ENCODE data around the gene PHLDB1. TPM values are rescaled to one million over a fixed set of nuclear protein-coding genes. Genes with fewer than 3 reads are reported as not detected.

The PHLDB1 gene
- total RNA-seq, 1 experiment from 2014 or later, result 122 TPM

DNA sequence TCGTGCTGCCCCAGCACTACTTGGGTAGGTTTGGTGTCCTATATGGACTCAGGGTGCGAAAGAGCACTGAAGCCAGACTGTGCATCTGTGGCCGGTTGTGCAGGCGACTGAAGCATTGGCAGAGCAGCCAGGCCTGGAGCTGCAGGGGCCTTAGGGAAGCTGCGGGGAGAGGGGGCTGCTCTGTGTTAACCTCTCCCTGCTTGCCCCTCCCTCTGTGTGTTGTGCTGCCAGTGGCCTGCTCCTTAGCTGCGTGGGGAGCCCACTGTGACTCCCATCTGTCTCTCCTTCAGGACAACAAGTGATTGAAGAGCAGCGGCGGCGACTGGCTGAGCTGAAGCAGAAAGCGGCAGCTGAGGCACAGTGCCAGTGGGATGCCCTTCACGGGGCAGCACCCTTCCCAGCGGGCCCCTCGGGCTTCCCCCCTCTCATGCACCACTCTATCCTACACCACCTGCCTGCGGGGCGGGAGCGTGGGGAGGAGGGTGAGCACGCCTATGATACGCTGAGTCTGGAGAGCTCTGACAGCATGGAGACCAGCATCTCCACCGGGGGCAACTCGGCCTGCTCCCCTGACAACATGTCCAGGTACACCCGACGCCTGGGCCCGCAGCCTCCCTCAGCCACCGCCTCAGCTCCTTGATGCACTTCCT is 37.8 kb downstream of the PHLDB1 start:
- H3K9me2 ChIP-seq (ENCODE audit: insufficient read depth), result no peaks in the 10 kb centered on the region
- BruUV-seq (replicated peaks), result no TSS peak
- POLR2A ChIA-PET (ENCODE audit: unreplicated experiment), result no interaction called here

DNA sequence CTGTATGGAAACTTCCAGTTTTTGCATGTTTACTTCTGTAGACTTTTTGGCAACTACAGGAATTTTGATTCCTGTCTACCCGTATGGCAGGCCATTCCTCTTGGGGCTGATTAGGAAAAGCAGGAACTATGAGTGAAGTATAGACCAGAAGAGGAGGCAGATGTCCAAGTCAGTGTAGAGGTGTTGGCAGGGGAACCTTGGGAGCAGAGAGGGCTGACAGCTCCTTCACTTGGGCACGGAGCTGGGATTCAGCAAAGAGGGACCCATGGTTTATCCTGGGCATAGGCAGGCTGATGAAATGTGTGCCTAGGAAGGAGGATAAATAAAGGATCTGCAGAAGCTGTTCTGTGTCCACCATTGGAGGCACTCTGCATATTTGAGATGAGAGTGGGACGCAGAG is 39.0 kb downstream of the PHLDB1 start:
- Histone ChIP-seq H3K27ac (no peak overlapping the region), H2AFZ (no peak overlapping the region), H3F3A (ENCODE audit: insufficient read depth, low read depth) (no peaks in the 10 kb centered on the region), H3K4me2 (no peak overlapping the region), H3K4me1 (replicated peaks; ENCODE audit: insufficient read depth) (no peaks in the 10 kb centered on the region; the same call in 1 of the 2 replicates), H3K36me3 (ENCODE audit: low read depth) (peaks cover 10% of the 10 kb centered on the region), H3K9me2 (ENCODE audit: insufficient read depth) (no peaks in the 10 kb centered on the region), H4K20me1 (ENCODE audit: insufficient read depth) (peaks cover 4% of the 10 kb centered on the region; the same call in 1 of the 2 replicates), H3K9me3 (ENCODE audit: insufficient read depth, low read depth) (no peaks in the 10 kb centered on the region), H3K27me3 (ENCODE audit: insufficient read depth, low read depth) (no peaks in the 10 kb centered on the region), H3K4me3 (no peak overlapping the region), H3K79me2 (ENCODE audit: low read depth) (no peaks in the 10 kb centered on the region)
- no peak for DNase-seq
- ChIA-PET CTCF (no interaction called here), POLR2A (ENCODE audit: unreplicated experiment) (interaction anchor here (0.7 kb wide), 1 partner anchor 11 kb away, joined by 11 read pairs; no protein-coding TSS in a partner anchor)
- BruUV-seq (replicated peaks), result no TSS peak
- TF ChIP-seq EZH2 (IDR thresholded peaks at IDR 0.05; ENCODE audit: low read depth) (no peak), CTCF (conservative IDR thresholded peaks at IDR 0.05) (no peak)
- intact Hi-C loops (cut with micrococcal nuclease; ENCODE audit: unreplicated experiment), result no loop called here

More for the DNA sequence above, 37.8 kb downstream of the PHLDB1 start:
- no peaks in the 10 kb centered on the region for H3K27me3 ChIP-seq (ENCODE audit: insufficient read depth, low read depth)
- CTCF ChIA-PET, result no interaction called here
- no peak for DNase-seq
- H3K79me2 ChIP-seq (ENCODE audit: low read depth), result no peaks in the 10 kb centered on the region
- peaks cover 10% of the 10 kb centered on the region; the same call in 1 of the 2 replicates for H3K36me3 ChIP-seq (ENCODE audit: low read depth)
- H3K4me3 ChIP-seq, result no peak overlapping the region
- peaks cover 4% of the 10 kb centered on the region; the same call in 1 of the 2 replicates for H4K20me1 ChIP-seq (ENCODE audit: insufficient read depth)
- no peak overlapping the region for H3K4me2 ChIP-seq
- intact Hi-C loops (cut with micrococcal nuclease; ENCODE audit: unreplicated experiment), result no loop called here
- TF ChIP-seq CTCF (conservative IDR thresholded peaks at IDR 0.05), result no peak
- TF ChIP-seq EZH2 (IDR thresholded peaks at IDR 0.05; ENCODE audit: low read depth), result no peak
- no peaks in the 10 kb centered on the region; the same call in 1 of the 2 replicates for H3K4me1 ChIP-seq (replicated peaks; ENCODE audit: insufficient read depth)
- no peaks in the 10 kb centered on the region for H3F3A ChIP-seq (ENCODE audit: insufficient read depth, low read depth)
- no peak overlapping the region for H3K27ac ChIP-seq
- H2AFZ ChIP-seq, result no peak overlapping the region
- H3K9me3 ChIP-seq (ENCODE audit: insufficient read depth, low read depth), result no peaks in the 10 kb centered on the region

DNA sequence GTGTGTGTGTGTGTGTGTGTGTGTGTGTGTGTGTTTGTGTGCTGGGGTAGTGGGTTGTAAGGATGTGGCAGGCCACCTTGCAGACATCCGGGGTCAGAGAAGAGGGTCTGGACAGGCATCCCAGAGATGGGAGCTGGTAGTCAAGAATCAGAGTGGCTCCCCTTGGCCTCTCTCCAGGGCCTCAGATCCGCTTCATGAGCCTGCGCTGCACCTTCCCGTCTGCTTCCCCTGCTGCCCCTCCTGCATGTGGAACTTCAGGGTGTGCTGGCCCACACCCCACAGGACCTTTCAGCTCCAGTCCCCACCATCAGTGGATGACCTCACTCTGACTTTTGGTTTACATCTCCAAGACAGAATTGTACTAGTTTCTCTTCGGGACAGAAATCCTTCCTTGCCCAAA is 40.9 kb downstream of the PHLDB1 start:
- TF ChIP-seq CTCF (conservative IDR thresholded peaks at IDR 0.05), result no peak
- no peak for DNase-seq
- H3K79me2 ChIP-seq (ENCODE audit: low read depth), result no peaks in the 10 kb centered on the region
- no peaks in the 10 kb centered on the region for H3F3A ChIP-seq (ENCODE audit: insufficient read depth, low read depth)
- H3K27me3 ChIP-seq (ENCODE audit: insufficient read depth, low read depth), result no peaks in the 10 kb centered on the region
- POLR2A ChIA-PET (ENCODE audit: unreplicated experiment), result no interaction called here
- intact Hi-C loops (cut with micrococcal nuclease; ENCODE audit: unreplicated experiment), result no loop called here
- H3K36me3 ChIP-seq (ENCODE audit: low read depth), result peaks cover 12% of the 10 kb centered on the region
- BruUV-seq (replicated peaks), result no TSS peak
- CTCF ChIA-PET, result no interaction called here
- no peaks in the 10 kb centered on the region for H4K20me1 ChIP-seq (ENCODE audit: insufficient read depth)
- H3K4me2 ChIP-seq, result no peak overlapping the region
- H3K4me3 ChIP-seq, result no peak overlapping the region
- H3K9me2 ChIP-seq (ENCODE audit: insufficient read depth), result no peaks in the 10 kb centered on the region
- H3K27ac ChIP-seq, result no peak overlapping the region
- no peak overlapping the region for H2AFZ ChIP-seq
- no peaks in the 10 kb centered on the region for H3K4me1 ChIP-seq (replicated peaks; ENCODE audit: insufficient read depth)
- H3K9me3 ChIP-seq (ENCODE audit: insufficient read depth, low read depth), result no peaks in the 10 kb centered on the region

Data from PC-9 (cell line).